SK-N-SH treated with all-trans-retinoic acid at 6 μM for 48 hours (cell line): ENCODE measurements around the gene PWWP2B.

ENCODE experiments used
- ATAC-seq: fragments of 200-7000 bp; cut with Tn5 transposase; 3 replicates; pipeline ENCODE4 v1.9.1; 2020; ENCODE audit warnings: mild to moderate bottlenecking, moderate library complexity
- ARNTL ChIP-seq: fragments of 450-650 bp; formaldehyde crosslinking; IDR thresholded peaks from 2 replicates; pipeline ENCODE4 v1.5.0; 2020; ENCODE audit warnings: low read depth, mild to moderate bottlenecking, moderate library complexity, borderline replicate concordance
- CSDC2 ChIP-seq: fragments of 250-450 bp; sonication (Bioruptor Pico); IDR thresholded peaks from 2 replicates; pipeline ENCODE4 v1.5.0; 2020; ENCODE audit warnings: mild to moderate bottlenecking, moderate library complexity
- ESRRG ChIP-seq: fragments of 250-450 bp; sonication (Bioruptor Pico); IDR thresholded peaks from 2 replicates; pipeline ENCODE4 v1.6.1; 2021; ENCODE audit warnings: mild to moderate bottlenecking
- GLIS3 ChIP-seq: fragments of 250-450 bp; sonication (Bioruptor Pico); IDR thresholded peaks from 2 replicates; pipeline ENCODE4 v1.5.0; 2020; ENCODE audit warnings: mild to moderate bottlenecking, moderate library complexity
- ISL1 ChIP-seq: fragments of 250-450 bp; sonication (Bioruptor Pico); IDR thresholded peaks from 2 replicates; pipeline ENCODE4 v2.1.2; 2022; ENCODE audit warnings: mild to moderate bottlenecking, moderate library complexity
- OSR1 ChIP-seq: fragments of 250-450 bp; sonication (Bioruptor Pico); IDR thresholded peaks from 2 replicates; pipeline ENCODE4 v1.8.0; 2022; ENCODE audit warnings: moderate library complexity, mild to moderate bottlenecking, inconsistent platforms
- PPARA ChIP-seq: fragments of 250-450 bp; sonication (Bioruptor Pico); IDR thresholded peaks from 2 replicates; pipeline ENCODE4 v1.5.0; 2020; ENCODE audit warnings: mild to moderate bottlenecking, borderline replicate concordance
- RARB ChIP-seq: fragments of 250-450 bp; sonication (Bioruptor Pico); IDR thresholded peaks from 2 replicates; pipeline ENCODE4 v1.8.0; 2021; ENCODE audit warnings: mild to moderate bottlenecking, moderate library complexity
- SNAI2 ChIP-seq: fragments of 250-450 bp; sonication (Bioruptor Pico); IDR thresholded peaks from 2 replicates; pipeline ENCODE4 v1.5.0; 2020; ENCODE audit warnings: mild to moderate bottlenecking, moderate library complexity
- TCF4 ChIP-seq: fragments of 250-450 bp; sonication (Bioruptor Pico); IDR thresholded peaks from 2 replicates; pipeline ENCODE4 v1.8.0; 2021; ENCODE audit warnings: mild to moderate bottlenecking, moderate library complexity, borderline replicate concordance
- ZFP3 ChIP-seq: fragments of 250-450 bp; sonication (Bioruptor Pico); IDR thresholded peaks from 2 replicates; pipeline ENCODE4 v1.5.0; 2020; ENCODE audit warnings: mild to moderate bottlenecking, moderate library complexity
- ZFP30 ChIP-seq: fragments of 450-650 bp; formaldehyde crosslinking; IDR thresholded peaks from 2 replicates; pipeline ENCODE4 v1.5.0; 2022; ENCODE audit warnings: mild to moderate bottlenecking, moderate library complexity
- ZNF70 ChIP-seq: fragments of 450-650 bp; formaldehyde crosslinking; IDR thresholded peaks from 2 replicates; pipeline ENCODE4 v1.5.0; 2020; ENCODE audit warnings: mild to moderate bottlenecking, moderate library complexity
- ZNF8 ChIP-seq: fragments of 450-650 bp; formaldehyde crosslinking; IDR thresholded peaks from 2 replicates; pipeline ENCODE4 v1.5.0; 2020; ENCODE audit warnings: mild to moderate bottlenecking, moderate library complexity
- TF ChIP-seq, protein P1 (sequence below): fragments of 250-450 bp; sonication (Bioruptor Pico); IDR thresholded peaks from 2 replicates; pipeline ENCODE4 v1.8.0; 2020; ENCODE audit warnings: mild to moderate bottlenecking, moderate library complexity, borderline replicate concordance
- TF ChIP-seq, protein P2 (sequence below): fragments of 250-450 bp; sonication (Bioruptor Pico); IDR thresholded peaks from 2 replicates; pipeline ENCODE4 v1.5.1; 2020; ENCODE audit warnings: low read depth, mild to moderate bottlenecking, moderate library complexity
- TF ChIP-seq, protein P3 (sequence below): fragments of 250-450 bp; sonication (Bioruptor Pico); IDR thresholded peaks from 2 replicates; pipeline ENCODE4 v1.5.0; 2020; ENCODE audit warnings: mild to moderate bottlenecking, moderate library complexity
- TF ChIP-seq, protein P4 (sequence below): fragments of 250-450 bp; sonication (Bioruptor Pico); IDR thresholded peaks from 2 replicates; pipeline ENCODE4 v1.5.1; 2021; ENCODE audit warnings: mild to moderate bottlenecking, moderate library complexity

Gene PWWP2B

DNA sequence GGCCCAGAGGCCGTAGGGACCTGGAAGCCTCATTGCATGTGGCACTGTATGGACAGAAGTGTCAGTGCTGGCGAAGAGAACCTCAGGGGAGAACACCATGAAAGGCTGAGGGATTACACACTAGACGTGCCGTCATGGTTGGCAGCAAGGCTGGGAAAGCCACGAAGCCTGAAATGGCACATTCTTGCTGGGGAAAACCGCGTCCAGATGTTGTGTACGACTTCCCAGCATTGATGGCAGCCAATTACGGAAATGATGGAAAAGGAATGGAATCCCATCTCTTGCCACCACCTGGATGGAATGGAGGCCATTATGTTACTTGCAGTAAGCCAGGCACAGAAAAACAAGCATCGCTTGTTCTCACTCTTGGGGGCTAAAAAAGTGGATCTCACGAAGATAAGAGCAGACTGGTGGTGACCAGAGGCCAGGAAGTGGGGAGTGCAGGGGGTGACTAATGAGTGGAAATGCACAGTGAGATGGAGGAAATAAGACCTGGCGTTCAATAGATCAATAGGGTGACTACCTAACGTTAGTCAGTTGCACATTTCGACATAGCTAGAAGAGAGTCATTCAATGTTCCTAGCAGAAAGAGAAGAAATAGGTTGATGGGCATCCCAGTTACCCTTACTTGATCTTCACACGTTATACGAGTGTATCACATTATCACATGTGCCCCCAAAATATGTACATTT, 14.6 kb upstream of the PWWP2B start (continued):
- TF ChIP-seq, protein P1, sequence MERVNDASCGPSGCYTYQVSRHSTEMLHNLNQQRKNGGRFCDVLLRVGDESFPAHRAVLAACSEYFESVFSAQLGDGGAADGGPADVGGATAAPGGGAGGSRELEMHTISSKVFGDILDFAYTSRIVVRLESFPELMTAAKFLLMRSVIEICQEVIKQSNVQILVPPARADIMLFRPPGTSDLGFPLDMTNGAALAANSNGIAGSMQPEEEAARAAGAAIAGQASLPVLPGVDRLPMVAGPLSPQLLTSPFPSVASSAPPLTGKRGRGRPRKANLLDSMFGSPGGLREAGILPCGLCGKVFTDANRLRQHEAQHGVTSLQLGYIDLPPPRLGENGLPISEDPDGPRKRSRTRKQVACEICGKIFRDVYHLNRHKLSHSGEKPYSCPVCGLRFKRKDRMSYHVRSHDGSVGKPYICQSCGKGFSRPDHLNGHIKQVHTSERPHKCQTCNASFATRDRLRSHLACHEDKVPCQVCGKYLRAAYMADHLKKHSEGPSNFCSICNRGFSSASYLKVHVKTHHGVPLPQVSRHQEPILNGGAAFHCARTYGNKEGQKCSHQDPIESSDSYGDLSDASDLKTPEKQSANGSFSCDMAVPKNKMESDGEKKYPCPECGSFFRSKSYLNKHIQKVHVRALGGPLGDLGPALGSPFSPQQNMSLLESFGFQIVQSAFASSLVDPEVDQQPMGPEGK (CRISPR knock-in tag) = no peak
- no peak for TF ChIP-seq ISL1 (CRISPR knock-in tag)

DNA sequence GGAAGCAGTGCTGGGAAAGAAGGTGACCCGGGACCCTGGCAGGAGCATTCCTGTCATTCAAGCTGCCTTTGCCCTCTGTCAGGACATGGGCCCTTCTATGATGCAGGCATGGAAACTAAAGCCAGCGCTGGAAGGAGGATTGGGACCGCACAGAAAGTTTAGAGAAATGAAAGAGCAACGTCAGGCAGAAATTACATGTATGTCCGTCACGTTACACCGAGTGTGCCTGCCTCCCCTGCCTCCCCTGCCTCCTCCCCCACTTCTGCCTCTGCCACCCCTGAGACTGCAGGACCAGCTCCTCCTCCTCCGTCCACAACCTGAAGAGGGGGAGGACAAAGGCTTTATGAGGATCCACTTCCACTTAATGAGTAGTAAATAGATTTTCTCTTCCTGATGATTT, 13.9 kb upstream of the PWWP2B start:
- TF ChIP-seq OSR1 (CRISPR knock-in tag) = no peak
- no peak for TF ChIP-seq ESRRG (CRISPR knock-in tag)
- TF ChIP-seq, protein P2, sequence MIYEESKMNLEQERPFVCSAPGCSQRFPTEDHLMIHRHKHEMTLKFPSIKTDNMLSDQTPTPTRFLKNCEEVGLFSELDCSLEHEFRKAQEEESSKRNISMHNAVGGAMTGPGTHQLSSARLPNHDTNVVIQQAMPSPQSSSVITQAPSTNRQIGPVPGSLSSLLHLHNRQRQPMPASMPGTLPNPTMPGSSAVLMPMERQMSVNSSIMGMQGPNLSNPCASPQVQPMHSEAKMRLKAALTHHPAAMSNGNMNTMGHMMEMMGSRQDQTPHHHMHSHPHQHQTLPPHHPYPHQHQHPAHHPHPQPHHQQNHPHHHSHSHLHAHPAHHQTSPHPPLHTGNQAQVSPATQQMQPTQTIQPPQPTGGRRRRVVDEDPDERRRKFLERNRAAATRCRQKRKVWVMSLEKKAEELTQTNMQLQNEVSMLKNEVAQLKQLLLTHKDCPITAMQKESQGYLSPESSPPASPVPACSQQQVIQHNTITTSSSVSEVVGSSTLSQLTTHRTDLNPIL (CRISPR knock-in tag) = no peak
- no peak for TF ChIP-seq ZNF8 (CRISPR knock-in tag)
- TF ChIP-seq, protein P3, sequence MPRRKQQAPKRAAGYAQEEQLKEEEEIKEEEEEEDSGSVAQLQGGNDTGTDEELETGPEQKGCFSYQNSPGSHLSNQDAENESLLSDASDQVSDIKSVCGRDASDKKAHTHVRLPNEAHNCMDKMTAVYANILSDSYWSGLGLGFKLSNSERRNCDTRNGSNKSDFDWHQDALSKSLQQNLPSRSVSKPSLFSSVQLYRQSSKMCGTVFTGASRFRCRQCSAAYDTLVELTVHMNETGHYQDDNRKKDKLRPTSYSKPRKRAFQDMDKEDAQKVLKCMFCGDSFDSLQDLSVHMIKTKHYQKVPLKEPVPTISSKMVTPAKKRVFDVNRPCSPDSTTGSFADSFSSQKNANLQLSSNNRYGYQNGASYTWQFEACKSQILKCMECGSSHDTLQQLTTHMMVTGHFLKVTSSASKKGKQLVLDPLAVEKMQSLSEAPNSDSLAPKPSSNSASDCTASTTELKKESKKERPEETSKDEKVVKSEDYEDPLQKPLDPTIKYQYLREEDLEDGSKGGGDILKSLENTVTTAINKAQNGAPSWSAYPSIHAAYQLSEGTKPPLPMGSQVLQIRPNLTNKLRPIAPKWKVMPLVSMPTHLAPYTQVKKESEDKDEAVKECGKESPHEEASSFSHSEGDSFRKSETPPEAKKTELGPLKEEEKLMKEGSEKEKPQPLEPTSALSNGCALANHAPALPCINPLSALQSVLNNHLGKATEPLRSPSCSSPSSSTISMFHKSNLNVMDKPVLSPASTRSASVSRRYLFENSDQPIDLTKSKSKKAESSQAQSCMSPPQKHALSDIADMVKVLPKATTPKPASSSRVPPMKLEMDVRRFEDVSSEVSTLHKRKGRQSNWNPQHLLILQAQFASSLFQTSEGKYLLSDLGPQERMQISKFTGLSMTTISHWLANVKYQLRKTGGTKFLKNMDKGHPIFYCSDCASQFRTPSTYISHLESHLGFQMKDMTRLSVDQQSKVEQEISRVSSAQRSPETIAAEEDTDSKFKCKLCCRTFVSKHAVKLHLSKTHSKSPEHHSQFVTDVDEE (CRISPR knock-in tag) = no peak
- no peak for ATAC-seq

DNA sequence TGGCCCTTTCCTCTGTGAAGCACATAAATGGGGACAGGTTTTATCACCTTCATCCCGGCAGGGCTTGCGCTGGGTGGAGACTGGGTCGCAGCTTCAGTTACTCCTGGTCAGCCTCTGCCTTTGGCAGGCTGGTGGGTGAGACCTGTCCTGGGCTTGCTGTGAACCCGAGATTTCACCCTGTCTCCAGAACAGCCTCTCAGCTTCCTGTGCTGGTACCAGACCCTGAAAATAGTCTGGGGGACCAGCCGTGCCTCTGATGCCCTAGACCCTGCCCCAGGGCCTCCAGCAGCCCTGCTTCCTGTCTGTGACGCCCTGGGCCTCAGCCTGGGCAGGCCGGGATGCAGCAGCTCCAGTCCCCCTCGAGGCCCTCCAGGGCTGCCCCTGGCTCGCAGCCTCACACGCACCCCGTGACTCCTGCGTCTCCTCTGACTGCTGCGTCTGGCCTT, 13.2 kb upstream of the PWWP2B start:
- no peak; the same call in 2 of the 3 replicates for ATAC-seq
- TF ChIP-seq SNAI2 (CRISPR knock-in tag) (no peak), OSR1 (CRISPR knock-in tag) (no peak), GLIS3 (CRISPR knock-in tag) (no peak), ZNF70 (no peak), ARNTL (CRISPR knock-in tag) (no peak), ZNF8 (CRISPR knock-in tag) (no peak), ZFP30 (no peak), TCF4 (no peak), CSDC2 (CRISPR knock-in tag) (no peak), ZFP3 (CRISPR knock-in tag) (no peak), ISL1 (CRISPR knock-in tag) (no peak)
- TF ChIP-seq, protein P2 (CRISPR knock-in tag) = no peak
- TF ChIP-seq, protein P4, sequence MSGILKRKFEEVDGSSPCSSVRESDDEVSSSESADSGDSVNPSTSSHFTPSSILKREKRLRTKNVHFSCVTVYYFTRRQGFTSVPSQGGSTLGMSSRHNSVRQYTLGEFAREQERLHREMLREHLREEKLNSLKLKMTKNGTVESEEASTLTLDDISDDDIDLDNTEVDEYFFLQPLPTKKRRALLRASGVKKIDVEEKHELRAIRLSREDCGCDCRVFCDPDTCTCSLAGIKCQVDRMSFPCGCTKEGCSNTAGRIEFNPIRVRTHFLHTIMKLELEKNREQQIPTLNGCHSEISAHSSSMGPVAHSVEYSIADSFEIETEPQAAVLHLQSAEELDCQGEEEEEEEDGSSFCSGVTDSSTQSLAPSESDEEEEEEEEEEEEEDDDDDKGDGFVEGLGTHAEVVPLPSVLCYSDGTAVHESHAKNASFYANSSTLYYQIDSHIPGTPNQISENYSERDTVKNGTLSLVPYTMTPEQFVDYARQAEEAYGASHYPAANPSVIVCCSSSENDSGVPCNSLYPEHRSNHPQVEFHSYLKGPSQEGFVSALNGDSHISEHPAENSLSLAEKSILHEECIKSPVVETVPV (CRISPR knock-in tag) = no peak
- TF ChIP-seq, all 23 proteins: peak for 0

DNA sequence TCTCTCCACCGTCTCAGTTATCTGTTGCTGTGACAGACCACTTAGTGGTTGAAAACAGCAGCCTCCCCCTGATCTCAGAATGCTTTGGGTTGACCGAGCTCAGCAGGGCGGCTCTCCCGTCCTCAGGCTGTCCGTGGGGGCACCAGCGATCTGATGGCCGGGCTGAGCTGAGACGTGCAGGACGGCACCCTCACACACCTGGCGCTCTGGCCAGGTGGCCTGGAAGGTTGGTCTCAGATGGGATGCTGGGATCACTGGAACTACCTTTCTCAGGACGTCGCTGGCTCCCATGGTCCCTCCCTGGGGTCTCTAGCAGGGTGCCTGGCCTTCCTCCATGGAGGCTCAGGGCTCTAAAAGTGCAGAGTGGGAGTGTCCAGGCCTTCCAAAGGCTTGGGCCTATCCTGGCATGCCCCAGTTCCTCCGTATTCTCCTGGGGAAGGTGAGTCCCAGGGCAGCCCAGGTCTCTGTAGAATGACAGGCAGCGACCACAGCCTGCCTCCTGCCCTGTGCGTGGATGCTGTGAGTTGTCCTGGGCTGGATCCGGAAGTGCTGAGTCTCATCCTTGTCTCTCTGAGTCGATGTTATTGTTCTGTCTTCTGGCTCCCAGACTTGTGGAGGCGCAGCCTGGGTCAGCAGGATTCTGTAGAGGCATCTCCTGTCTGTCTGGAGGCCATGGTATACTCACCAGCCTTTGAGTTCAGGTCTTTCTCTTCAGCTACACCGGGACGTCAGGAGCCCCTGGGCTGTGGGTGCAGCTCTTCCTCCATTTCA, 12.2 kb upstream of the PWWP2B start:
- no peak for ATAC-seq
- no peak for TF ChIP-seq ZFP3 (CRISPR knock-in tag)
- no peak for TF ChIP-seq SNAI2 (CRISPR knock-in tag)
- no peak for TF ChIP-seq PPARA (CRISPR knock-in tag)
- no peak for TF ChIP-seq ZFP30
- no peak for TF ChIP-seq ISL1 (CRISPR knock-in tag)
- TF ChIP-seq CSDC2 (CRISPR knock-in tag) = no peak
- TF ChIP-seq RARB = no peak
